GM12864 (cell line): ENCODE data around the gene CCDC40.

Experiments used
- DNase-seq: peaks from one replicate; pipeline ENCODE4 v3.0.0-alpha.2; 2011; ENCODE audit warnings: low read depth
- H3K4me3 ChIP-seq: 2 replicates; pipeline ENCODE4 v1.5.1; 2011; ENCODE audit warnings: mild to moderate bottlenecking, low read depth, low read length, control low read depth
- CTCF ChIP-seq: IDR thresholded peaks from 2 replicates; pipeline ENCODE4 v1.5.1; 2011; ENCODE audit warnings: low read depth, mild to moderate bottlenecking, moderate library complexity, low read length, control low read depth, inconsistent platforms; ENCODE audit errors: missing control alignments

Gene CCDC40

GRCh38 chr17:80118601-80119270 lies 82.3 kb downstream of the CCDC40 start:
- no peak overlapping the region for H3K4me3 ChIP-seq
- DNase-seq, result no peak

GRCh38 chr17:80119271-80119791 lies 82.9 kb downstream of the CCDC40 start:
- DNase-seq, result no peak
- no peak overlapping the region for H3K4me3 ChIP-seq
- TF ChIP-seq CTCF, result no peak

More at GRCh38 chr17:80118601-80119270, 82.3 kb downstream of the CCDC40 start:
- TF ChIP-seq CTCF, result no peak

GRCh38 chr17:80119839-80120238 lies 83.4 kb downstream of the CCDC40 start:
- no peak for DNase-seq
- no peak for TF ChIP-seq CTCF
- H3K4me3 ChIP-seq, result no peak overlapping the region

GRCh38 chr17:80122026-80122575 lies 85.7 kb downstream of the CCDC40 start:
- DNase-seq, result no peak
- H3K4me3 ChIP-seq, result no peak overlapping the region
- TF ChIP-seq CTCF, result no peak

GRCh38 chr17:80122926-80123505 lies 86.6 kb downstream of the CCDC40 start:
- H3K4me3 ChIP-seq, result no peak overlapping the region
- DNase-seq, result no peak
- no peak for TF ChIP-seq CTCF

- no peak for DNase-seq
- no peak overlapping the region for H3K4me3 ChIP-seq
- TF ChIP-seq CTCF, result no peak
Observed at GRCh38 chr17:80123791-80124190, 87.3 kb downstream of the CCDC40 start.
